GM21786 (cell line): ENCODE results near the gene ZCCHC24.
"Not testable (repeated sequence)": the region's sequence is repeated elsewhere in the genome, so short reads cannot be mapped to it uniquely, and the experiment has no call there.

ENCODE experiments used
- ATAC-seq: cut with Tn5 transposase; IDR thresholded peaks from one replicate; pipeline ENCODE4 v1.9.1; 2021; ENCODE audit not compliant: unreplicated experiment

Gene ZCCHC24

DNA sequence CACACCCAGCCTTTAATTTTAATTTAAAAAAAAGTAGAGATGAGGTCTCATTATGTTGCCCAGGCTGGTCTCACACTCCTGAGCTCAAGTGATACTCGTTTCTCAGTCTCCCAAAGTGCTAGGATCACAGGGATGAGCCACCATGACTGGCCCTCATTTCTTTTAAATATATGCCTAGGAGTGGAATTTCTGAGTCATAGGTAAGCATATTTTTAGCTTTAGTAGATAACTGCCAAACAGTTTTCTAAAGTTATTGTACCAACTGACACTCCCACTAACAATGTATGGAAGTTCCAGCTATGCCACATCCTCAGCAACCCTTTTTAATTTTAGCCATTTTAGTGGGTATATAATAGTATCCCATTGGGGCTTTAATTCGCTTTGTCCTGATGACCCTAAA lies 111.9 kb downstream of the ZCCHC24 start:
- ATAC-seq = no peak

DNA sequence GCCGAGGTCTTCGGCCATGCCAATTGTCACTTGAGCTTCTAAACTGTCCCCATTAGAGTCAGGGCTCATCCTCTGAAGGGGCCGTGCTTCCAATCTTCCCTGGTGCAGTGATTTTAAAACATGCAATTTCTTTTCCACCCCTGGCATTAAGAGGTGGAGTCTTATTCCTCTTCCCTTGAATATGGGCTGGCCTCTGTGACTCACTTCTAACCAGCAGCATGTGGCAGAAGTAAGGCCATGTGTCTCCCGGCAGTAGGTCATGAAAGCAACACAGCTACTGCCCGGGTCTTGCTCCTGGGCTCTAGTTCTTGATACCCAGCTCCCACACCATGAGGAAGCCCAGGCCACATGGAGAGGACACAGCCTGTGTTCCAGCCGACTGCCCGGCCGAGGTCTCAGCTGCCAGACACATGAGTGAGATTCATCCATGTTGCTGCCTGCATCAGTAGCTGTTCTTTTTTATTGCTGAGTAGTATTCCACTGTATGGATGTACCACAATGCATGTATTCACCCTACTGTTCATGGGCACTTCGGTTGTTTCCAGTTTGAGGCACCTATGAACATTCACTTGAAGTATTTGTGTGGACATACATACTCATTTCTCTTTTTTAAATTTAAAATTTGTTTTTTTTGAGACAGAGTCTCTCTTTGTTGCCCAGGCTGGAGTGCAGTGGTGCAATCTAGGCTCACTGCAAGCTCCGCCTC lies 112.7 kb downstream of the ZCCHC24 start:
- ATAC-seq = not testable (repeated sequence)
